B cell (primary cell): ENCODE results near the gene MYT1.

ENCODE experiments used
- CTCF ChIP-seq: fragments of 200-600 bp; IDR thresholded peaks from one replicate; pipeline ENCODE4 v1.8.0; 2022; ENCODE audit warnings: antibody characterized with exemption, mild to moderate bottlenecking
- EZH2 ChIP-seq: IDR thresholded peaks from 2 replicates; pipeline ENCODE4 v1.6.1; 2012; ENCODE audit warnings: borderline replicate concordance, low read depth, mild to moderate bottlenecking, moderate library complexity, low read length; ENCODE audit not compliant: insufficient read depth, poor library complexity, severe bottlenecking

DNA sequence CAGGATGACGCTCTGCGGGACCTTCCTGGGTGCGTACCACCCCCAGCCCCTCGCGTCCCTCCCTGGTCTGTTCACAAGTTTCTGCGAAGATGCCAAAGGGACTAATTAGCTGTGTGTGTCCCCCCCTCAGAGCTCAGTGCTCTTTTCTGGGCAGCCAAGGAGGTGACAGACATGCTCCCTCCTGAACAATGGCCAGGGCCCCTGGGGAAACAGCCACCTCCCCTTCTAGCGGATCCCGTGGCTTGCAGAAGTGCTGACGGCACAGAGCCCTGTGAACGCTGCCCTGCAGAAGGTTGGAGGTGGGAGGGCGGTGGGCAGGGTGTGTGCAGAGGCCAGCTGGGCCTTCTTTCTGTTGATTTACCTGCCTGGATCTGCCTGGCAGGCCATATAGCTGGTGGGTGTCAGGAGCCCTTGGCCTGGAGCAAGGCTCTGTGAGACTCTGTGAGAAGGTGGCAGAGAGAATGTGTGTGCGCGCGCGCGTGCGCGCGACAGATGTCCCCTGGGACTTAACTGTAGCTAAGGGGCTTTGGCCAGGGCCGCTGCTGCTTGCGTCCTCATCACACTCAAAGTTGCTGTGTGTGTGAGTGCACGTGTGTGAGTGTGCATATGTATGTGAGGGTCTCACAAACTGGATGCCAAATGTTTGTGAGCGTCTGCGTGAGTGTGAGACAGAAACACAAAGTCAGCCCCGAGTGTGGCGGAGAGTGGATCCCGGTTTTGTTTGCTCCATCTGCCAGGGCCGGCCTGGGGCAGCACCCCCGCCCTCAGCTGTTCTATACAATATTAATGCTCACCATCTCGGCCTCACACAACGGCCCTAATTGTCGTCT is 3.5 kb upstream of the MYT1 start:
- no peak for TF ChIP-seq CTCF
- no peak for TF ChIP-seq EZH2
